CD4-positive, CD25-positive, alpha-beta regulatory T cell (primary cell): ENCODE measurements around the gene STX10. TPM values are rescaled to one million over a fixed set of nuclear protein-coding genes. Genes with fewer than 3 reads are reported as not detected.
"Not testable (repeated sequence)": the region's sequence is repeated elsewhere in the genome, so short reads cannot be mapped to it uniquely, and the experiment has no call there.

Experiments used
- ATAC-seq, 2 donors: fragments of 150-1000 bp; cut with Tn5 transposase; one replicate each; pipeline ENCODE4 v1.10.0; 2021; ENCODE audit warnings: low read depth in 2 of 2, moderate number of reproducible peaks in 2 of 2, moderate library complexity in 1 of 2
- DNase-seq, 3 donors: peaks; one replicate each; pipeline versions ENCODE4 v3.0.0 to v3.0.0-alpha.2; 2012 to 2022; ENCODE audit warnings: mixed read lengths in 1 of 3
- H3K27ac ChIP-seq: one replicate; pipeline ENCODE4 v1.7.0; 2013; ENCODE audit warnings: mild to moderate bottlenecking, low read length; ENCODE audit not compliant: insufficient read depth, poor library complexity, severe bottlenecking
- H3K27me3 ChIP-seq: one replicate; pipeline ENCODE4 v1.7.0; 2013; ENCODE audit warnings: low read length; ENCODE audit not compliant: control insufficient read depth, insufficient read depth
- H3K36me3 ChIP-seq: one replicate; pipeline ENCODE4 v1.7.0; 2013; ENCODE audit warnings: mild to moderate bottlenecking, low read length, moderate library complexity; ENCODE audit not compliant: control insufficient read depth, insufficient read depth
- H3K4me1 ChIP-seq: 2 replicates; pipeline ENCODE4 v1.7.0; 2013; ENCODE audit warnings: mild to moderate bottlenecking, low read length; ENCODE audit not compliant: insufficient read depth, control insufficient read depth, poor library complexity, severe bottlenecking
- H3K4me3 ChIP-seq: one replicate; pipeline ENCODE4 v1.7.0; 2013; ENCODE audit warnings: low read depth, mild to moderate bottlenecking, low read length, moderate library complexity
- H3K9me3 ChIP-seq, 2 experiments: 1 replicate in 1 of 2; 2 replicates in 1 of 2; pipeline ENCODE4 v1.7.0; 2013; ENCODE audit warnings: low read length in 2 of 2, mild to moderate bottlenecking in 1 of 2, moderate library complexity in 1 of 2; ENCODE audit not compliant: control insufficient read depth in 2 of 2
- H3K27ac Mint-ChIP-seq, 3 donors: one replicate each; pipeline ENCODE4 v1.8.0; 2020 to 2022; ENCODE audit warnings: mild to moderate bottlenecking in 3 of 3, mixed read lengths in 3 of 3, moderate library complexity in 2 of 3
- H3K27me3 Mint-ChIP-seq: one replicate; pipeline ENCODE4 v1.8.0; 2022; ENCODE audit warnings: mild to moderate bottlenecking, mixed read lengths
- H3K36me3 Mint-ChIP-seq: one replicate; pipeline ENCODE4 v1.8.0; 2020; ENCODE audit warnings: mixed read lengths
- H3K4me1 Mint-ChIP-seq, 4 donors: one replicate each; pipeline ENCODE4 v1.8.0; 2020 to 2022; ENCODE audit warnings: mixed read lengths in 4 of 4, mild to moderate bottlenecking in 1 of 4
- H3K4me3 Mint-ChIP-seq, 4 donors: one replicate each; pipeline ENCODE4 v1.8.0; 2020 to 2022; ENCODE audit warnings: mild to moderate bottlenecking in 4 of 4, mixed read lengths in 4 of 4, moderate library complexity in 3 of 4
- H3K9me3 Mint-ChIP-seq, 7 donors: one replicate each; pipeline ENCODE4 v1.8.0; 2020 to 2022; ENCODE audit warnings: mixed read lengths in 7 of 7, mild to moderate bottlenecking in 3 of 7, moderate library complexity in 2 of 7
- polyA plus RNA-seq, 4 donors: library from polyadenylated mRNA; unstranded; fragments of 300-500 nt; fragmentation: Illumina TruSeq; gene quantifications; one replicate each; pipeline ENCODE4 v1.2.3, GENCODE V29; 2021
- total RNA-seq: library from RNA; stranded (reverse); gene quantifications from one replicate; pipeline ENCODE4 v1.2.3, GENCODE V29; 2022

The STX10 gene, protein sequence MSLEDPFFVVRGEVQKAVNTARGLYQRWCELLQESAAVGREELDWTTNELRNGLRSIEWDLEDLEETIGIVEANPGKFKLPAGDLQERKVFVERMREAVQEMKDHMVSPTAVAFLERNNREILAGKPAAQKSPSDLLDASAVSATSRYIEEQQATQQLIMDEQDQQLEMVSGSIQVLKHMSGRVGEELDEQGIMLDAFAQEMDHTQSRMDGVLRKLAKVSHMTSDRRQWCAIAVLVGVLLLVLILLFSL
- total RNA-seq, result 56.5 TPM
- polyA plus RNA-seq, result 10 to 100 TPM; 52.4 to 68.2 (median 58.9) TPM

DNA sequence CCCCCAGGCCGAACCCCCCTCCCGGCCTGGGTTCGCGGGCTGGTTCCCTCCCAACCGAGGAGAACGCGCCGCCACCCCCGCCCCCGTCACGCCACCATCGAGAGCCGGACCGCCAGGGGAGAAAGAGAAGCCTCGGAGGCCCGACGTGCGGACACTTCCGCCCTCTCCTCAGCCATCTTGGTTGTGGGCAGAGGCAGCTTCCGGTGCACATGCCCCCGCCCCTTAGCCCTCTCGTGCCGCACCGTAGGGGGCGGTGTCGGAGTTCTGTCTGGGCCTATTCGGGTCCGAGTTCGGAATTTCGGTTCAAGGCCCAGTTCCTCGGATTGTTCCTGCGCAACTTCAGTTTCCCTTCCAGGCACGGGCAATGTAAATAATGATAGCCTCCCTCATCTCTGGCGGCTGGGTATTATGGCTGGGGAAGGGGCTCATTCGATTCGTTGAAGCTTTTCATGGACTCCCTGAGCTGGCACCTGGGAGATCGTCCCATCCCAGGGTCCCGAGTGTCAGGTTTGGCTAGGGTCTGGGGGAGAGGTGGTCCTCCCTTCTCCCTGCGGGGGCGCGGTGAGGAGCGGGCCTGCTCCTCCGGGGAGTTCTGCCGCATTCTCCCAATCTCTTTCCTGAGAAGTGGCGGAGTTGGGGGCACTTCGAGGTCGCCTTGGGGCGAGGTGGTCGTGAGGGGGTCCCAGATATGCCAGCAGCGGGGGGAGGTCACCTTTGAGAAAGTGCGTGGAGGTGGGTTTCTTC, at the start of gene STX10, which contains the start of gene IER2:
TSS of gene STX10 (minus strand) at position 189 of the 744 bp plus-strand sequence. CDS start 202 bp downstream, outside the sequence.
TSS of gene IER2 (plus strand) at position 225 of the 744 bp plus-strand sequence. CDS start 2,776 bp downstream, outside the sequence.
- Histone ChIP-seq H3K4me3 (peak within 1 kb of the TSS; percentile 92), H3K27me3 (no peaks in the 10 kb centered on the region), H3K27ac (peak within 1 kb of the TSS; percentile 97), H3K36me3 (peaks cover 1% of the 10 kb centered on the region), H3K9me3 (no peaks in the 10 kb centered on the region), H3K4me1 (peaks cover 39% of the 10 kb centered on the region)
- peaks cover 0 to 5% (median 1%) of the 10 kb centered on the region in 7 donors for H3K9me3 Mint-ChIP-seq
- peaks cover 16% of the 10 kb centered on the region for H3K27me3 Mint-ChIP-seq
- peaks cover 14% of the 10 kb centered on the region for H3K36me3 Mint-ChIP-seq
- peak within 1 kb of the TSS; percentile 94 to 99 (median 98) for H3K4me3 Mint-ChIP-seq
- DNase-seq, result peak; percentile 90 to 95 (median 91)
- peak within 1 kb of the TSS; percentile 96 to 99 (median 99) for H3K27ac Mint-ChIP-seq
- peaks cover 0 to 33% (median 13%) of the 10 kb centered on the region in 4 donors for H3K4me1 Mint-ChIP-seq
- peak; percentile 62 to 65 for ATAC-seq

- Mint-ChIP-seq H3K4me1 (peaks cover 0 to 22% (median 14%) of the 10 kb centered on the region in 4 donors), H3K36me3 (no peaks in the 10 kb centered on the region), H3K27me3 (no peaks in the 10 kb centered on the region), H3K4me3 (peak overlapping the region in 1 of 4 donors; percentile 19), H3K9me3 (no peaks in the 10 kb centered on the region), H3K27ac (no peak overlapping the region)
- H3K4me1 ChIP-seq, result peaks cover 20% of the 10 kb centered on the region
- no peak overlapping the region for H3K27ac ChIP-seq
- no peak for ATAC-seq
- no peaks in the 10 kb centered on the region for H3K27me3 ChIP-seq
- DNase-seq, result no peak
- no peak overlapping the region for H3K4me3 ChIP-seq
- no peaks in the 10 kb centered on the region for H3K9me3 ChIP-seq
- H3K36me3 ChIP-seq, result no peaks in the 10 kb centered on the region
Observed at GRCh38 chr19:13198634-13199033, 48.5 kb upstream of the STX10 start.

DNA sequence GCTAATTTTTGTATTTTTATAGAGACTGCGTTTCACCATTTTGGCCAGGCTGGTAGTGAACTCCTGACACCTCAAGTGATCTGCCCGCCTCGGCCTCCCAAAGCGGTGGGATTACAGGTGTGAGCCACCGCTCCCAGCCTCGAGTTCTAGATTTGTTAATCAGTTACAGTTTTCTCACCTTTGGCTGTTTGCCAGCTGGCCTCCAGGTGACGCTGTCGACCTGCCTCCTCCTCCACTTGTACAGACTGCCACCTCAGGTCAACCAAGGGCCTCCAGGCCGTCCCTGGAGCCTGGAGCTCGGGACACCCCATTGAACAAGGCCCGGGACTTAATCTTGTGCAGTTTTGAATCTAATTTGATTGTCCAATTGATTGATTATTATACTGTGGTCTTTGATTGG, 45.5 kb upstream of the STX10 start:
- Histone ChIP-seq H3K27ac (no peak overlapping the region), H3K4me3 (no peak overlapping the region), H3K4me1 (peaks cover 24% of the 10 kb centered on the region), H3K9me3 (no peaks in the 10 kb centered on the region), H3K36me3 (no peaks in the 10 kb centered on the region), H3K27me3 (no peaks in the 10 kb centered on the region)
- DNase-seq, result peak; percentile 44 to 73 (median 57)
- peak; percentile 60 to 75 for ATAC-seq
- Mint-ChIP-seq H3K36me3 (no peaks in the 10 kb centered on the region), H3K27ac (peak overlapping the region in 2 of 3 donors; percentile 27 to 31), H3K27me3 (no peaks in the 10 kb centered on the region), H3K4me3 (peak overlapping the region in 3 of 4 donors; percentile 31 to 39 (median 34)), H3K4me1 (peaks cover 0 to 33% (median 14%) of the 10 kb centered on the region in 4 donors), H3K9me3 (no peaks in the 10 kb centered on the region)

DNA sequence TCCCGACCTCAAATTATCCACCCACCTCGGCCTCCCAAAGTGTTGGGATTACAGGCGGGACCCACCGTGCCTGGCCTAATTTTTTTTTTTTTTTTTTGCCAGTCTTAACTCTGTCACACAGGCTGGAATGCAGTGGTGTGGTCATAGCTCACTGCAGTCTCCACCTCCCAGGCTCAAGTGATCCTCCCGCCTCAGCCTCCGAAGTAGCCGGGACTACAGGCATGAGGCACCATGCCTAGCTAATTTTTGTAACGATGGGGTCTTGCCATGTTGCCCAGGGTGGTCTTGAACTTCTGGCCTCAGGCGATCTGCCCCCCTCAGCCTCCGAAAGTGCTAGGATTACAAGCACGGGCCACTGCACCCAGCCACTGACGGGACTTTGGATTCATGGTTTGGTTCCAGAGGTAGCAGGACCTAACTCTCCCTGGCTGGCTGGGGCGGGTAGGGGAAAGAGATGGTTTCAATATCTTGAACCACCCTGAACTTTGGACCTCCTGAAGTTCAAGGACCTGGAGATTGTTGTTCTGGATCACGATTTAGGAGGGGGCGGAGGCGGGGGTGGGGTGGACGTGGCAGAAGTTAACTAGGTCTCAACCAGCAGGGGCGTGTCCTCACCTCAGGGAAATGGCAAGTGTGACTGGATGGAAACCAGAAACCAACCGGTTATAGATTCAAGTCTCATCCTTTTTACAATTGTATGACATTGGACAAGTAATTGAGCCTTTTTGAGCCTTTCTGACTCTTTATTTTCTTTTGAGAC, 40.8 kb upstream of the STX10 start:
- H3K27ac ChIP-seq, result no peak overlapping the region
- no peaks in the 10 kb centered on the region for H3K9me3 Mint-ChIP-seq
- no peak overlapping the region for H3K4me3 ChIP-seq
- peaks cover 33% of the 10 kb centered on the region for H3K4me1 ChIP-seq
- no peaks in the 10 kb centered on the region for H3K36me3 ChIP-seq
- H3K27me3 ChIP-seq, result no peaks in the 10 kb centered on the region
- H3K9me3 ChIP-seq, result no peaks in the 10 kb centered on the region
- no peak for ATAC-seq
- peak overlapping the region in 1 of 4 donors; percentile 38 for H3K4me3 Mint-ChIP-seq
- no peaks in the 10 kb centered on the region for H3K27me3 Mint-ChIP-seq
- peak in 1 of 3 donors; percentile 32 for DNase-seq
- peaks cover 0 to 51% (median 17%) of the 10 kb centered on the region in 4 donors for H3K4me1 Mint-ChIP-seq
- no peak overlapping the region for H3K27ac Mint-ChIP-seq
- no peaks in the 10 kb centered on the region for H3K36me3 Mint-ChIP-seq

DNA sequence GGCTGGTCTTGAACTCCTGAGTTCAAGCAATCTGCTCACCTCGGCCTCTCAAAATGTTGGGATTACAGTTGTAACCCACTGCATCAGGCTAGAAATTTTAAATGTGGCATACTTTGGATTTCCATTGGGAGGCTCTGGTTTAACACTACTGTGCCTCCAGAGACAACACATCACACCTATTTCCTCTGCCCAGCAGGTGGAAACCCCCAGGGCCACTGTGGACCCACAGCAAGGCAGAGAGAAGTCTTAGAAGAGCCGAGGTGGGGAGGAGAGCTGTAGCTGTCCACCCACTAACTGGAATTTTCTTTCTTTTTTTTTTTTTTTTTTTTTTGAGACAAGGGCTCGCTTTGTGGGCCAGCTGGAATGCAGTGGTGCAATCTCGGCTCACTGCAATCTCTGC, 39.4 kb upstream of the STX10 start:
- no peaks in the 10 kb centered on the region for H3K36me3 ChIP-seq
- no peaks in the 10 kb centered on the region for H3K36me3 Mint-ChIP-seq
- ATAC-seq (no peak), DNase-seq (no peak)
- peaks cover 22% of the 10 kb centered on the region for H3K4me1 ChIP-seq
- H3K27ac ChIP-seq, result no peak overlapping the region
- H3K27me3 Mint-ChIP-seq, result no peaks in the 10 kb centered on the region
- H3K4me1 Mint-ChIP-seq, result peaks cover 0 to 42% (median 13%) of the 10 kb centered on the region in 4 donors
- H3K9me3 ChIP-seq, result no peaks in the 10 kb centered on the region
- H3K4me3 Mint-ChIP-seq, result no peak overlapping the region
- H3K4me3 ChIP-seq, result no peak overlapping the region
- H3K27ac Mint-ChIP-seq, result peak overlapping the region in 1 of 3 donors; percentile 25
- H3K27me3 ChIP-seq, result no peaks in the 10 kb centered on the region
- no peaks in the 10 kb centered on the region for H3K9me3 Mint-ChIP-seq

GRCh38 chr19:13187419-13187818, 37.2 kb upstream of the STX10 start:
- H3K27me3 Mint-ChIP-seq, result no peaks in the 10 kb centered on the region
- Histone ChIP-seq H3K27ac (no peak overlapping the region), H3K36me3 (no peaks in the 10 kb centered on the region), H3K27me3 (no peaks in the 10 kb centered on the region), H3K4me3 (no peak overlapping the region), H3K4me1 (peaks cover 8% of the 10 kb centered on the region), H3K9me3 (no peaks in the 10 kb centered on the region)
- H3K4me3 Mint-ChIP-seq, result peak overlapping the region in 1 of 4 donors; percentile 38
- DNase-seq (no peak), ATAC-seq (no peak)
- no peaks in the 10 kb centered on the region for H3K36me3 Mint-ChIP-seq
- H3K4me1 Mint-ChIP-seq, result peaks cover 0 to 31% (median 10%) of the 10 kb centered on the region in 4 donors
- peak overlapping the region in 1 of 3 donors; percentile 96 for H3K27ac Mint-ChIP-seq
- no peaks in the 10 kb centered on the region for H3K9me3 Mint-ChIP-seq

DNA sequence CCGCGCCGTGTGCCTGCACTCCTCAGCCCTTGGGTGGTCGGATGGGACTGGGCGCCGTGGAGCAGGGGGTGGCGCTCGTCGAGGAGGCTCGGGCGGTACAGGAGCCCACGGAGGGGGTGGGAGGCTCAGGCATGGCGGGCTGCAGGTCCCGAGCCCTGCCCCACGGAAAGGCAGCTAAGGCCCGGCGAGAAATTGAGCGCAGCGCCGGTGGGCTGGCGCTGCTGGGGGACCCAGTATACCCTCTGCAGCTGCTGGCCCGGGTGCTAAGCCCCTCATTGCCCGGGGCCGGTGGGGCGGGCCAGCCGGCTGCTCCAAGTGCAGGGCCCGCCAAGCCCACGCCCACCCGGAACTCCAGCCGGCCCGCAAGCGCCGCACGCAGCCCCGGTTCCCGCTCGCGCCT, 36.5 kb upstream of the STX10 start:
- H3K36me3 ChIP-seq, H3K9me3 Mint-ChIP-seq, H3K4me3 Mint-ChIP-seq, H3K27ac ChIP-seq, ATAC-seq, H3K4me3 ChIP-seq, H3K9me3 ChIP-seq, H3K27me3 Mint-ChIP-seq, H3K36me3 Mint-ChIP-seq, H3K27me3 ChIP-seq, DNase-seq: not testable (repeated sequence)
- peak overlapping the region in 1 of 3 donors; percentile 56 for H3K27ac Mint-ChIP-seq
- peaks cover 0 to 37% (median 11%) of the 10 kb centered on the region in 4 donors for H3K4me1 Mint-ChIP-seq
- peaks cover 13% of the 10 kb centered on the region for H3K4me1 ChIP-seq
